Measurements from ENCODE around the gene HRAS. TPM values are rescaled to one million over a fixed set of nuclear protein-coding genes. Genes with fewer than 3 reads are reported as not detected.

Gene HRAS
- total RNA-seq, 1 donor from 2014 or later, result 21.2 TPM

DNA sequence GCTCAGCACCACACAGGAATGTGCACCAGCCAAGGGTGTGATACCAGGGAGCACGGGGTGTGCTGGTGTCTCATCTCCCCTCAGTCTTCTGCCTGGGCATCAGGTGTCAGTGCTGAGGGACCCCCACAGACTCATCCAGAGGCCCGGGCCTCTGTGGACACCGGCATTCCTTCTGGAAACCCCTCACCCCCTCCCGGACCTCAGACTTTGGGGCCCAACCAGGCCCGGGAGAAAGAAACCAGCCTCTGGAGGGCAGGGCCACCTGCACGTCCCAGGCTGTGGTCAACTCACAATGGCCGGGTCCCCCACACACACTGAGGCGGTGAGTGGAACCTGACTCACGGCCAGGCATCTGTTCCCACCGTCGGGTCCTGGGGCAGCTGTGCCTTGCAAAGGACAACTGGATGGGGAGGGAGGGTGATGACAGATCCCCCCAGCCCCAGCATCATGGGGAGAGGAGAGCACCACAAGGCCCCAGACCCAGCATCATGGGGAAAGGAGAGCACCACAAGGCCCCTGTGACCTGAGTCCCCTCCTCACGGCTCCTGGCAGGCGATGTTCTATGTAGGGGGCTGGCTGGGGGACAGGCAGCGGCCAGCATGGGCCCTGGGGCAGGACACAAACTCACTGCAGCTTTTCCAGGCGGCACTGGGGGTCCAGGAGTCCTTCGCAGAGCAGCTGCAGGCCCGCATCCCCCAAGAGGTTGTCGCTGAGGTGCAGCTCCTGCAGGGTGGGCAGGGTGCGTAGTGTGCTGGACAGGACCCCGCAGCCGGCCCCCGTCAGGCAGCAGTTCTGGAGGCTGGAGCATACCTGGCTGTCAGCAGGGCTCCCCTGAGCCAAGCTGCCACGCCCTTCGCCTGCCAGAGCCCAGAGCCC lies 35.9 kb downstream of the HRAS start:
- Histone ChIP-seq H3K4me2 (no peak overlapping the region), H3K79me2 (ENCODE audit: low read depth) (peaks cover 6% of the 10 kb centered on the region), H3K9me3 (ENCODE audit: low read depth) (no peaks in the 10 kb centered on the region), H4K20me1 (ENCODE audit: low read depth) (peaks cover under 1% of the 10 kb centered on the region), H3K4me3 (no peak overlapping the region), H3F3A (ENCODE audit: low read depth) (peaks cover 18% of the 10 kb centered on the region), H3K4me1 (no peaks in the 10 kb centered on the region), H3K9ac (no peak overlapping the region), H2AFZ (replicated peaks) (no peak overlapping the region), H3K27me3 (no peaks in the 10 kb centered on the region), H3K27ac (no peak overlapping the region), H3K36me3 (no peaks in the 10 kb centered on the region)
- H3K27me3 Mint-ChIP-seq (ENCODE audit: insufficient read depth, low read depth), result peaks cover 8% of the 10 kb centered on the region
- no peak for TF ChIP-seq EZH2phosphoT487 (IDR thresholded peaks at IDR 0.05)
- TF ChIP-seq, protein P1, sequence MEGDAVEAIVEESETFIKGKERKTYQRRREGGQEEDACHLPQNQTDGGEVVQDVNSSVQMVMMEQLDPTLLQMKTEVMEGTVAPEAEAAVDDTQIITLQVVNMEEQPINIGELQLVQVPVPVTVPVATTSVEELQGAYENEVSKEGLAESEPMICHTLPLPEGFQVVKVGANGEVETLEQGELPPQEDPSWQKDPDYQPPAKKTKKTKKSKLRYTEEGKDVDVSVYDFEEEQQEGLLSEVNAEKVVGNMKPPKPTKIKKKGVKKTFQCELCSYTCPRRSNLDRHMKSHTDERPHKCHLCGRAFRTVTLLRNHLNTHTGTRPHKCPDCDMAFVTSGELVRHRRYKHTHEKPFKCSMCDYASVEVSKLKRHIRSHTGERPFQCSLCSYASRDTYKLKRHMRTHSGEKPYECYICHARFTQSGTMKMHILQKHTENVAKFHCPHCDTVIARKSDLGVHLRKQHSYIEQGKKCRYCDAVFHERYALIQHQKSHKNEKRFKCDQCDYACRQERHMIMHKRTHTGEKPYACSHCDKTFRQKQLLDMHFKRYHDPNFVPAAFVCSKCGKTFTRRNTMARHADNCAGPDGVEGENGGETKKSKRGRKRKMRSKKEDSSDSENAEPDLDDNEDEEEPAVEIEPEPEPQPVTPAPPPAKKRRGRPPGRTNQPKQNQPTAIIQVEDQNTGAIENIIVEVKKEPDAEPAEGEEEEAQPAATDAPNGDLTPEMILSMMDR (IDR thresholded peaks at IDR 0.05), result no peak
- TF ChIP-seq EZH2 (IDR thresholded peaks at IDR 0.05), result no peak
- H3K4me3 Mint-ChIP-seq, result no peak overlapping the region
- H3K27ac Mint-ChIP-seq, result no peak overlapping the region
- H3K9me3 Mint-ChIP-seq, result peaks cover 3% of the 10 kb centered on the region
- no peak for DNase-seq (ENCODE audit: low spot score)
- peaks cover 28% of the 10 kb centered on the region for H3K36me3 Mint-ChIP-seq
- peaks cover 6% of the 10 kb centered on the region for H3K4me1 Mint-ChIP-seq

DNA sequence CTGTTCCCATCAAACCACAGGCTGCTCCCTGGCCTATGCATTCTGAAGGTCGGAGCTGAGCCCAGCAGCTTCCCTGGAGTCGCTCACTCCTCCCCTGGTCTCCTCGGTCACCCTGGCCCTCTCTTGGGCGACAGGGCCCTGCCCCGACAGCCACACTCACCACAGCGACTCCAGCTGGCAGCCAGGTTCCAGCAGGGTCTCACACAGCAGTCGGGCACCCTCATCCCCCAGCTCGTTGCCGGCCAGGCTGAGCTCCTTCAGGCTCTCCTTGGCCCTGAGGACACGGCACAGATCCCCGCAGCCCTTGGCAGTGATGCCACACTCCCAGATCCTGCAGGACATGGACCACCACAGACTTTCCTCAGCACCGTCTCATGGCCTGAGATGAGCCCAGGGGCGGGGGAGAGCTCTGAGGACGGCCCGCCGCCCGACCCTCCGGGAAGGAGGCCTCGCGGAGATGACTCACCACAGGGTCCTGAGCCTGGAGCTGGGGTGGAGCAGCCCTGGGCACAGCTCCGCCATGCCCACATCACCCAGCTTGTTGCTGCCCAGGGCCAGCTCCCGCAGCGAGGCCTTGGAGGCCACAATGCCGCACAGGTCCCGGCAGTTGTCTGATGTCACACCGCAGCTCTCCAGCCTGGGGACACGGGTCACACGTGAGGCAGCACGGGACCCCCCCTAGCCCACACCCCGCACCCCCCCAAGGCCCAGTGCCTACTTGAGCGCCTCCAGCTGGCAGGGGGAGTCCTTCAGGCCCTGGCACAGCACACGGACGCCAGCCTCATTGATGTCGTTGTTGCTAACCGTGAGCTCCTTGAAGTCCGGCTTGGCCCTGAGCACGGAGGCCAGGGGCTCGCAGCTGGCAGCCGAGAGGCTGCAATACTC lies 36.8 kb downstream of the HRAS start:
- no peak overlapping the region for H3K4me3 ChIP-seq
- H3K27ac ChIP-seq, result no peak overlapping the region
- no peak for TF ChIP-seq EZH2phosphoT487 (IDR thresholded peaks at IDR 0.05)
- TF ChIP-seq EZH2 (IDR thresholded peaks at IDR 0.05), result no peak
- no peak overlapping the region for H3K4me3 Mint-ChIP-seq
- H3K36me3 Mint-ChIP-seq, result peaks cover 28% of the 10 kb centered on the region
- H4K20me1 ChIP-seq (ENCODE audit: low read depth), result no peaks in the 10 kb centered on the region
- no peak overlapping the region for H3K27ac Mint-ChIP-seq
- H3K27me3 ChIP-seq, result no peaks in the 10 kb centered on the region
- H3K9me3 Mint-ChIP-seq, result peaks cover 3% of the 10 kb centered on the region
- DNase-seq (ENCODE audit: low spot score), result no peak
- peaks cover 18% of the 10 kb centered on the region for H3F3A ChIP-seq (ENCODE audit: low read depth)
- H3K79me2 ChIP-seq (ENCODE audit: low read depth), result peaks cover under 1% of the 10 kb centered on the region
- H3K9ac ChIP-seq, result no peak overlapping the region
- no peaks in the 10 kb centered on the region for H3K4me1 ChIP-seq
- H3K9me3 ChIP-seq (ENCODE audit: low read depth), result no peaks in the 10 kb centered on the region
- H3K4me2 ChIP-seq, result no peak overlapping the region
- no peak overlapping the region for H2AFZ ChIP-seq (replicated peaks)
- H3K4me1 Mint-ChIP-seq, result peaks cover 6% of the 10 kb centered on the region
- H3K27me3 Mint-ChIP-seq (ENCODE audit: insufficient read depth, low read depth), result peaks cover 8% of the 10 kb centered on the region
- no peaks in the 10 kb centered on the region for H3K36me3 ChIP-seq

DNA sequence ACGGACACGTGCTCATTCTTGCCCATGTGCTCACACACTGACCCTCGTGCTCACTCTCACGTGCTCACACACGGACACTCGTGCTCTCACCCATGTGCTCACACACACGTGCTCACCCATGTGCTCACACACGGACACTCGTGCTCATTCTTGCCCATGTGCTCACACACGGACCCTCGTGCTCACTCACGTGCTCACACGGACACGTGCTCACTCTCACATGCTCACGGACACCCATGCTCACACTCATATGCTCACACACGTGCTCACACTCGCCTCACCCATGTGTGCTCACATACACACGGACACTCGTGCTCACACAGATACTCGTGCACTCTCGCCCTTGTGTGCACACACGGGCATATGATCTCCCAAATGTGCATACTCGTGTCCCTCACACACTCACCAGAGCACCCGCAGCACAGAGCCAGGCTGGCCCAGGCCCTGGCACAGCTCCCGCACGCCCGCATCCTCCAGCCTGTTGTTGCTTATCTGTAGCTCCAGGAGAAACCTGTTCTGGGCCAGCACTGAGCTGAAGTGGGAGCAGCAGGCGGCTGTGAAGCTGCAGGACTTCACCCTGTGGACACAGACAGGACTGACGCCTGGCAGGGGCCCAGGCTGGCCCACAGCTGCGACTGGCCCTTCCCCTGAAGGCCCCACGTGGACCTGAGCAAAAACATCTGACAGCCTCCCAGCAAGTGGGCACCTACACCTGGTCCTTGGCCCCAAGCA lies 37.6 kb downstream of the HRAS start:
- Histone ChIP-seq H3K9me3 (ENCODE audit: low read depth) (no peaks in the 10 kb centered on the region), H3K79me2 (ENCODE audit: low read depth) (no peaks in the 10 kb centered on the region), H3K27ac (no peak overlapping the region), H3K4me1 (no peaks in the 10 kb centered on the region), H3F3A (ENCODE audit: low read depth) (peaks cover 18% of the 10 kb centered on the region), H3K27me3 (no peaks in the 10 kb centered on the region), H3K36me3 (no peaks in the 10 kb centered on the region), H3K4me2 (no peak overlapping the region), H2AFZ (replicated peaks) (no peak overlapping the region), H4K20me1 (ENCODE audit: low read depth) (no peaks in the 10 kb centered on the region), H3K4me3 (no peak overlapping the region), H3K9ac (no peak overlapping the region)
- H3K27ac Mint-ChIP-seq, result no peak overlapping the region
- DNase-seq (ENCODE audit: low spot score), result no peak
- H3K4me1 Mint-ChIP-seq, result peaks cover 6% of the 10 kb centered on the region
- TF ChIP-seq EZH2 (IDR thresholded peaks at IDR 0.05) (no peak), EZH2phosphoT487 (IDR thresholded peaks at IDR 0.05) (no peak)
- TF ChIP-seq, protein P1 (IDR thresholded peaks at IDR 0.05), result no peak
- peaks cover 28% of the 10 kb centered on the region for H3K36me3 Mint-ChIP-seq
- H3K9me3 Mint-ChIP-seq, result peaks cover 3% of the 10 kb centered on the region
- H3K27me3 Mint-ChIP-seq (ENCODE audit: insufficient read depth, low read depth), result peaks cover 8% of the 10 kb centered on the region
- H3K4me3 Mint-ChIP-seq, result no peak overlapping the region

Measured in neural progenitor cell (in vitro differentiated cells).